HCT116 (cell line): ENCODE data around the gene BBX.

Experiments used
- ATF3 ChIP-seq: IDR thresholded peaks from 2 replicates; pipeline ENCODE4 v1.6.1; 2012
- CEBPB ChIP-seq: IDR thresholded peaks from 2 replicates; pipeline ENCODE4 v1.6.1; 2012; ENCODE audit warnings: low read depth
- CTCF ChIP-seq, 3 experiments: fragments of 200-600 bp in 1 of 3; sonication (generic) in 1 of 3; IDR thresholded peaks in 2 of 3; conservative IDR thresholded peaks in 1 of 3; 2 replicates each; pipeline ENCODE4 v1.5.1; 2012 to 2017; ENCODE audit warnings: low read depth in 2 of 3, low read length in 2 of 3, antibody characterized with exemption in 1 of 3, borderline replicate concordance in 1 of 3, control low read depth in 1 of 3, mild to moderate bottlenecking in 1 of 3, mixed read lengths in 1 of 3, mixed run types in 1 of 3, moderate library complexity in 1 of 3; ENCODE audit not compliant: insufficient read depth in 1 of 3
- ELF1 ChIP-seq: IDR thresholded peaks from 2 replicates; pipeline ENCODE4 v1.6.1; 2012; ENCODE audit warnings: low read depth, borderline replicate concordance
- EZH2 ChIP-seq: fragments of 200-600 bp; sonication (generic); IDR thresholded peaks from 2 replicates; pipeline ENCODE4 v1.6.1; 2017; ENCODE audit warnings: antibody characterized with exemption, mixed run types
- MAX ChIP-seq: IDR thresholded peaks from 2 replicates; pipeline ENCODE4 v1.6.1; 2012
- POLR2A ChIP-seq: IDR thresholded peaks from 2 replicates; pipeline ENCODE4 v1.7.0; 2011; ENCODE audit warnings: borderline replicate concordance; ENCODE audit not compliant: insufficient read depth, insufficient read length; ENCODE audit errors: extremely low read depth
- POLR2AphosphoS5 ChIP-seq: IDR thresholded peaks from 2 replicates; pipeline ENCODE4 v1.6.1; 2011; ENCODE audit warnings: mild to moderate bottlenecking, low read depth, low read length, moderate library complexity
- RAD21 ChIP-seq: IDR thresholded peaks from 2 replicates; pipeline ENCODE4 v1.6.1; 2012; ENCODE audit warnings: low read depth, mild to moderate bottlenecking
- SIN3A ChIP-seq: IDR thresholded peaks from 2 replicates; pipeline ENCODE4 v1.6.1; 2012; ENCODE audit warnings: low read depth
- YY1 ChIP-seq: IDR thresholded peaks from 2 replicates; pipeline ENCODE4 v1.6.1; 2011; ENCODE audit warnings: low read length, low read depth, moderate library complexity, mild to moderate bottlenecking; ENCODE audit not compliant: insufficient replicate concordance; ENCODE audit errors: extremely low read depth
- ZFX ChIP-seq: fragments of 450-650 bp; IDR thresholded peaks from 2 replicates; pipeline ENCODE4 v1.6.1; 2017

GRCh38 chr3:107854733-107855132 lies 332.0 kb downstream of the BBX start:
- TF ChIP-seq ELF1 (no peak), MAX (no peak), CTCF (IDR thresholded peaks at IDR 0.05 in 2 of 3, conservative IDR thresholded peaks at IDR 0.05 in 1 of 3; ENCODE audit: borderline replicate concordance in 1 of 3, insufficient read depth in 1 of 3, low read depth in 2 of 3, low read length in 2 of 3) (no peak), EZH2 (no peak), RAD21 (no peak), CEBPB (no peak), POLR2A (no peak), YY1 (no peak), SIN3A (no peak), POLR2AphosphoS5 (no peak), ATF3 (no peak), ZFX (no peak)
